ENCODE results near the gene PPEF1. TPM values are rescaled to one million over a fixed set of nuclear protein-coding genes. Genes with fewer than 3 reads are reported as not detected.

Gene PPEF1
- polyA plus RNA-seq, 1 donor from 2014 or later, result 1.5 TPM

GRCh38 chrX:18809641-18810040 is 102.2 kb downstream of the PPEF1 start:
- H3K79me2 ChIP-seq (replicated peaks; ENCODE audit: insufficient read depth, low read length), result no peaks in the 10 kb centered on the region
- no peaks in the 10 kb centered on the region for H3F3A ChIP-seq (ENCODE audit: insufficient read depth, low read length, poor library complexity, severe bottlenecking)
- no peaks in the 10 kb centered on the region for H3K9me3 ChIP-seq (ENCODE audit: low read length)
- no peaks in the 10 kb centered on the region for H3K9me2 ChIP-seq (ENCODE audit: insufficient read depth, low read length)
- H3K4me2 ChIP-seq (ENCODE audit: low read length), result no peak overlapping the region
- H3K27me3 ChIP-seq (ENCODE audit: insufficient read depth, low read depth, low read length), result no peaks in the 10 kb centered on the region
- H3K27ac ChIP-seq (ENCODE audit: low read length), result no peak overlapping the region
- H3K4me3 ChIP-seq (ENCODE audit: low read length), result no peak overlapping the region
- H3K36me3 ChIP-seq (ENCODE audit: insufficient read depth, low read length), result no peaks in the 10 kb centered on the region
- no peaks in the 10 kb centered on the region for H4K20me1 ChIP-seq (ENCODE audit: insufficient read depth)
- no peak overlapping the region for H3K9ac ChIP-seq (ENCODE audit: low read length)
- no peak overlapping the region for H2AFZ ChIP-seq (ENCODE audit: low read depth, low read length)
- TF ChIP-seq EZH2 (IDR thresholded peaks at IDR 0.05; ENCODE audit: borderline replicate concordance, insufficient read depth, low read length, poor library complexity, severe bottlenecking), result no peak
- no peak for TF ChIP-seq SMC3 (conservative IDR thresholded peaks at IDR 0.05; ENCODE audit: poor library complexity)
- no peak for TF ChIP-seq EP300 (conservative IDR thresholded peaks at IDR 0.05; ENCODE audit: poor library complexity, severe bottlenecking)
- TF ChIP-seq RAD21 (conservative IDR thresholded peaks at IDR 0.05), result no peak
- no peak for TF ChIP-seq TAF1 (IDR thresholded peaks at IDR 0.05; ENCODE audit: low read depth)
- no peak for TF ChIP-seq REST (IDR thresholded peaks at IDR 0.05; ENCODE audit: borderline replicate concordance)
- TF ChIP-seq MXI1 (conservative IDR thresholded peaks at IDR 0.05; ENCODE audit: poor library complexity, severe bottlenecking), result no peak
- no peak for TF ChIP-seq CTCF (IDR thresholded peaks at IDR 0.05; ENCODE audit: poor library complexity, severe bottlenecking)
- no peak for TF ChIP-seq POLR2AphosphoS5 (IDR thresholded peaks at IDR 0.05)

DNA sequence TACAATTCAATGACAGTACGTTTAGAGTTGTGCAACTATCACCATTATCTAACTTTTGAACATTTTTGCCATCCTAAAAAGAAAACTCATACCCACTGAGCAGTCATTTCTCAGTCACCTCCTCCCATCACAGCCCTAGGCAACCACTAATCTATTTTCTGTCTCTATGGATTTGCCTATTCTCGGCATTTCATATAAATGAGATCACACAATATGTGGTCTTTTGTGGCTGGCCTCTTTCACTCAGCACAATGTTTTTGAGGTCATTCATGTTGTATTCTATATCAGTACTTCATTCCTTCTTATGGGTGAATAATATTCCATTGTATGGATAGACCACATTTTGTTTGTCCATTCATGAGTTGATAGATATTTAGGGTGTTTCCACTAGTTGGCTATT is 103.0 kb downstream of the PPEF1 start:
- H3K27me3 ChIP-seq (ENCODE audit: insufficient read depth, low read depth, low read length), result no peaks in the 10 kb centered on the region
- no peak overlapping the region for H3K27ac ChIP-seq (ENCODE audit: low read length)
- H3K4me2 ChIP-seq (ENCODE audit: low read length), result no peak overlapping the region
- no peaks in the 10 kb centered on the region for H3K36me3 ChIP-seq (ENCODE audit: insufficient read depth, low read length)
- H4K20me1 ChIP-seq (ENCODE audit: insufficient read depth), result no peaks in the 10 kb centered on the region
- no peaks in the 10 kb centered on the region for H3K9me2 ChIP-seq (ENCODE audit: insufficient read depth, low read length)
- H3K4me3 ChIP-seq (ENCODE audit: low read length), result no peak overlapping the region
- no peak overlapping the region for H2AFZ ChIP-seq (ENCODE audit: low read depth, low read length)
- H3F3A ChIP-seq (ENCODE audit: insufficient read depth, low read length, poor library complexity, severe bottlenecking), result no peaks in the 10 kb centered on the region
- no peak overlapping the region for H3K9ac ChIP-seq (ENCODE audit: low read length)
- H3K79me2 ChIP-seq (replicated peaks; ENCODE audit: insufficient read depth, low read length), result no peaks in the 10 kb centered on the region
- no peaks in the 10 kb centered on the region for H3K9me3 ChIP-seq (ENCODE audit: low read length)
- no peak for TF ChIP-seq POLR2AphosphoS5 (IDR thresholded peaks at IDR 0.05)

DNA sequence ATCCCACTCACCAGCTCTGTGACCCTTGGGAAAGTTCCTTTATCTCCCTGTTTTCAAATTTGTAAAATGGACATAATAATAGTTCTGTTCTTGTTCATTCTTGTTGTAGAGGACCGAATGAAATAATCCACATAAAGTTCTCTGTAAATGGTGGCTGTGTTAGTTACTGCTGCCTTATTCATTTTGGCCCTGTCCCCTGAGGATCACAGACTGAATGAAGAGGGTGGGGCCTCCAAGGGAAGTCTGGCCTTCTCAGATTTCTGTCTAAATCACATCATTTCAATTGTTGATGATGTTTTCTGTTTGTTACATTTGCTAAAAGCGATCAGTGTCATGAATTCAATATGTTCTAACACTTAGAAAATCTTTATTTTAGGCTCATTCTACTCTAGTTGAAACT is 117.9 kb downstream of the PPEF1 start:
- no peak overlapping the region for H3K9ac ChIP-seq (ENCODE audit: low read length)
- H3K79me2 ChIP-seq (replicated peaks; ENCODE audit: insufficient read depth, low read length), result no peaks in the 10 kb centered on the region
- H3K4me3 ChIP-seq (ENCODE audit: low read length), result no peak overlapping the region
- H3F3A ChIP-seq (ENCODE audit: insufficient read depth, low read length, poor library complexity, severe bottlenecking), result no peaks in the 10 kb centered on the region
- H3K4me2 ChIP-seq (ENCODE audit: low read length), result no peak overlapping the region
- H3K9me2 ChIP-seq (ENCODE audit: insufficient read depth, low read length), result no peaks in the 10 kb centered on the region
- no peaks in the 10 kb centered on the region for H3K27me3 ChIP-seq (ENCODE audit: insufficient read depth, low read depth, low read length)
- H3K9me3 ChIP-seq (ENCODE audit: low read length), result no peaks in the 10 kb centered on the region
- no peaks in the 10 kb centered on the region for H3K36me3 ChIP-seq (ENCODE audit: insufficient read depth, low read length)
- no peak overlapping the region for H2AFZ ChIP-seq (ENCODE audit: low read depth, low read length)
- TF ChIP-seq SMC3 (conservative IDR thresholded peaks at IDR 0.05; ENCODE audit: poor library complexity) (no peak), RAD21 (conservative IDR thresholded peaks at IDR 0.05) (no peak), REST (IDR thresholded peaks at IDR 0.05; ENCODE audit: borderline replicate concordance) (no peak), MXI1 (conservative IDR thresholded peaks at IDR 0.05; ENCODE audit: poor library complexity, severe bottlenecking) (no peak), CTCF (IDR thresholded peaks at IDR 0.05; ENCODE audit: poor library complexity, severe bottlenecking) (no peak)
- no peak overlapping the region for H3K27ac ChIP-seq (ENCODE audit: low read length)
- H4K20me1 ChIP-seq (ENCODE audit: insufficient read depth), result no peaks in the 10 kb centered on the region
